ENCODE data around the gene TF.

Gene TF

GRCh38 chr3:133812872-133813271 lies 66.7 kb downstream of the TF start:
- no peak for DNase-seq (ENCODE audit: low read depth)

GRCh38 chr3:133815386-133815785 lies 69.2 kb downstream of the TF start:
- no peak for DNase-seq (ENCODE audit: low read depth)

GRCh38 chr3:133820129-133820528 lies 73.9 kb downstream of the TF start:
- no peak for DNase-seq (ENCODE audit: low read depth)

- no peak for DNase-seq (ENCODE audit: low read depth)
Observed at GRCh38 chr3:133820889-133821675, 74.9 kb downstream of the TF start.

GRCh38 chr3:133821767-133822638 lies 75.8 kb downstream of the TF start:
- no peak for DNase-seq (ENCODE audit: low read depth)

- no peak for DNase-seq (ENCODE audit: low read depth)
Observed at GRCh38 chr3:133824961-133825485, 78.8 kb downstream of the TF start.

- DNase-seq (ENCODE audit: low read depth): no peak
Observed at GRCh38 chr3:133825969-133826727, 80.0 kb downstream of the TF start.

- no peak for DNase-seq (ENCODE audit: low read depth)
Observed at GRCh38 chr3:133827136-133827535, 80.9 kb downstream of the TF start.

- no peak for DNase-seq (ENCODE audit: low read depth)
Observed at GRCh38 chr3:133827684-133828083, 81.5 kb downstream of the TF start.

GRCh38 chr3:133828576-133829309 lies 82.5 kb downstream of the TF start:
- no peak for DNase-seq (ENCODE audit: low read depth)

GRCh38 chr3:133829310-133829707 lies 83.1 kb downstream of the TF start:
- no peak for DNase-seq (ENCODE audit: low read depth)

- no peak for DNase-seq (ENCODE audit: low read depth)
Observed at GRCh38 chr3:133830071-133830470, 83.9 kb downstream of the TF start.

- no peak for DNase-seq (ENCODE audit: low read depth)
Observed at GRCh38 chr3:133831966-133832801, 86.0 kb downstream of the TF start.

- DNase-seq (ENCODE audit: low read depth): no peak
Observed at GRCh38 chr3:133832802-133833144, 86.6 kb downstream of the TF start.

- DNase-seq (ENCODE audit: low read depth): no peak
Observed at GRCh38 chr3:133833267-133833666, 87.1 kb downstream of the TF start.

- no peak for DNase-seq (ENCODE audit: low read depth)
Observed at GRCh38 chr3:133833880-133834620, 87.9 kb downstream of the TF start.

- DNase-seq (ENCODE audit: low read depth): no peak
Observed at GRCh38 chr3:133834621-133835417, 88.6 kb downstream of the TF start.

- DNase-seq (ENCODE audit: low read depth): no peak
Observed at GRCh38 chr3:133835418-133835743, 89.2 kb downstream of the TF start.

GRCh38 chr3:133835961-133836360 lies 89.8 kb downstream of the TF start:
- DNase-seq (ENCODE audit: low read depth): no peak

Data from activated T-helper 1 cell treated with Interleukin-2 at 50 U/mL for 16 hours (primary cell).